SK-N-SH (cell line): ENCODE data around the gene PDGFRB. TPM values are rescaled to one million over a fixed set of nuclear protein-coding genes. Genes with fewer than 3 reads are reported as not detected.

Experiments
- CTCF ChIA-PET: fragments of 300-600, 350-600 bp; formaldehyde crosslinking; extraction: SDS; loops from one replicate; lab custom pipeline; 2021; lab: Yijun Ruan, JAX
- POLR2A ChIA-PET: fragments of 350-600 bp; sonication (Branson Sonifier 250); formaldehyde crosslinking; extraction: SDS; loops from one replicate; lab custom pipeline; 2020; ENCODE audit warnings: antibody characterized with exemption, inconsistent platforms; lab: Yijun Ruan, JAX
- DNase-seq: peaks from one replicate; pipeline ENCODE4 v3.0.0; 2012
- H2AFZ ChIP-seq: fragments of 200-600 bp; sonication (generic); 2 replicates; pipeline ENCODE4 v1.8.1; 2016; ENCODE audit warnings: antibody characterized with exemption, mild to moderate bottlenecking, low read depth
- H3F3A ChIP-seq: fragments of 200-600 bp; sonication (generic); replicated peaks from 2 replicates; pipeline ENCODE3; 2016; ENCODE audit warnings: antibody characterized with exemption, mild to moderate bottlenecking; ENCODE audit not compliant: insufficient read depth
- H3K27ac ChIP-seq, 2 experiments: fragments of 200-500 bp in 1 of 2; fragments of 200-600 bp in 1 of 2; sonication (Bioruptor generic) in 1 of 2; sonication (generic), shearing (Covaris generic) in 1 of 2; 2 replicates each; pipeline versions ENCODE4 v1.5.1 to v1.6.1; 2014 to 2016; ENCODE audit warnings: low read depth in 2 of 2, inconsistent platforms in 1 of 2, low read length in 1 of 2, mild to moderate bottlenecking in 1 of 2, mixed read lengths in 1 of 2
- H3K27me3 ChIP-seq: fragments of 200-600 bp; sonication (generic), shearing (Covaris generic); 2 replicates; pipeline ENCODE4 v1.6.1; 2016; ENCODE audit warnings: mixed run types; ENCODE audit not compliant: insufficient read depth
- H3K36me3 ChIP-seq, 2 experiments: fragments of 200-500 bp in 1 of 2; fragments of 200-600 bp in 1 of 2; sonication (Bioruptor generic) in 1 of 2; sonication (generic) in 1 of 2; replicated peaks in 1 of 2; 2 replicates each; pipeline versions ENCODE3 to v1.5.1; 2014 to 2016; ENCODE audit warnings: low read length in 1 of 2, mild to moderate bottlenecking in 1 of 2; ENCODE audit not compliant: insufficient read depth in 2 of 2, control insufficient read depth in 1 of 2
- H3K4me1 ChIP-seq, 2 experiments: fragments of 200-500 bp in 1 of 2; fragments of 200-600 bp in 1 of 2; sonication (Bioruptor generic) in 1 of 2; sonication (generic), shearing (Covaris generic) in 1 of 2; 2 replicates each; pipeline versions ENCODE4 v1.5.1 to v1.6.1; 2014 to 2016; ENCODE audit warnings: low read depth in 1 of 2, low read length in 1 of 2, mixed run types in 1 of 2; ENCODE audit not compliant: insufficient read depth in 2 of 2, control insufficient read depth in 1 of 2
- H3K4me2 ChIP-seq: fragments of 200-600 bp; sonication (generic), shearing (Covaris generic); 2 replicates; pipeline ENCODE4 v1.6.1; 2017; ENCODE audit warnings: mixed run types
- H3K4me3 ChIP-seq, 2 experiments: fragments of 200-500 bp in 1 of 2; fragments of 200-600 bp in 1 of 2; sonication (Bioruptor generic) in 1 of 2; sonication (generic), shearing (Covaris generic) in 1 of 2; 2 replicates each; pipeline versions ENCODE4 v1.5.1 to v1.8.1; 2014 to 2016; ENCODE audit warnings: low read depth in 2 of 2, inconsistent platforms in 1 of 2, low read length in 1 of 2, mild to moderate bottlenecking in 1 of 2, mixed read lengths in 1 of 2, moderate library complexity in 1 of 2
- H3K79me2 ChIP-seq: fragments of 200-600 bp; sonication (generic); 2 replicates; pipeline ENCODE4 v1.8.1; 2017; ENCODE audit warnings: mild to moderate bottlenecking; ENCODE audit not compliant: insufficient read depth
- H3K9ac ChIP-seq: fragments of 200-600 bp; sonication (generic); 2 replicates; pipeline ENCODE4 v1.6.1; 2017; ENCODE audit warnings: mixed run types
- H3K9me2 ChIP-seq: fragments of 200-600 bp; sonication (generic); 2 replicates; pipeline ENCODE4 v1.6.1; 2017; ENCODE audit warnings: mixed run types
- H3K9me3 ChIP-seq: fragments of 200-600 bp; sonication (generic); 2 replicates; pipeline ENCODE4 v1.6.1; 2017; ENCODE audit warnings: mixed run types, mild to moderate bottlenecking, moderate library complexity
- H4K20me1 ChIP-seq: fragments of 200-600 bp; sonication (generic); 2 replicates; pipeline ENCODE4 v1.6.1; 2017; ENCODE audit warnings: mild to moderate bottlenecking, mixed run types; ENCODE audit not compliant: insufficient read depth
- EP300 ChIP-seq, 2 experiments: IDR thresholded peaks; 2 replicates each; pipeline versions ENCODE4 v1.4.0 to v1.6.1; 2012; ENCODE audit warnings: borderline replicate concordance in 1 of 2, low read depth in 1 of 2, low read length in 1 of 2
- FOSL2 ChIP-seq: IDR thresholded peaks from 2 replicates; pipeline ENCODE4 v1.4.0; 2012; ENCODE audit warnings: low read depth, mild to moderate bottlenecking, moderate library complexity, borderline replicate concordance
- FOXM1 ChIP-seq: IDR thresholded peaks from 2 replicates; pipeline ENCODE4 v1.4.0; 2012; ENCODE audit warnings: low read depth, mild to moderate bottlenecking
- GABPA ChIP-seq: IDR thresholded peaks from 2 replicates; pipeline ENCODE4 v1.4.0; 2012; ENCODE audit warnings: low read depth, mild to moderate bottlenecking
- JUND ChIP-seq: IDR thresholded peaks from 2 replicates; pipeline ENCODE4 v1.4.0; 2012
- MAX ChIP-seq: IDR thresholded peaks from 2 replicates; pipeline ENCODE4 v1.4.0; 2012; ENCODE audit warnings: low read depth
- MEF2A ChIP-seq: IDR thresholded peaks from 2 replicates; pipeline ENCODE4 v1.4.0; 2012; ENCODE audit warnings: low read depth, borderline replicate concordance
- MXI1 ChIP-seq: IDR thresholded peaks from 2 replicates; pipeline ENCODE4 v1.6.1; 2012; ENCODE audit warnings: mild to moderate bottlenecking, low read depth, low read length, improper control_type of control experiment
- POLR2AphosphoS5 ChIP-seq: IDR thresholded peaks from 2 replicates; pipeline ENCODE4 v1.6.1; 2012; ENCODE audit warnings: low read depth, low read length
- RCOR1 ChIP-seq: fragments of 150-350 bp; IDR thresholded peaks from 2 replicates; pipeline ENCODE4 v1.6.1; 2017; ENCODE audit warnings: antibody characterized with exemption, low read length
- RFX5 ChIP-seq: IDR thresholded peaks from 2 replicates; pipeline ENCODE4 v1.6.1; 2012; ENCODE audit warnings: mild to moderate bottlenecking, improper control_type of control experiment, low read length
- RXRA ChIP-seq: IDR thresholded peaks from 2 replicates; pipeline ENCODE4 v1.4.0; 2012; ENCODE audit warnings: low read depth, mild to moderate bottlenecking, borderline replicate concordance
- SIN3A ChIP-seq: IDR thresholded peaks from 2 replicates; pipeline ENCODE4 v1.6.1; 2012; ENCODE audit warnings: low read depth, mild to moderate bottlenecking, low read length, moderate library complexity, borderline replicate concordance
- SMC3 ChIP-seq: IDR thresholded peaks from 2 replicates; pipeline ENCODE4 v1.6.1; 2012; ENCODE audit warnings: low read depth, low read length, improper control_type of control experiment
- TAF1 ChIP-seq: IDR thresholded peaks from 2 replicates; pipeline ENCODE4 v1.6.1; 2012; ENCODE audit warnings: low read depth, mild to moderate bottlenecking, low read length, moderate library complexity, borderline replicate concordance
- TCF12 ChIP-seq: IDR thresholded peaks from 2 replicates; pipeline ENCODE4 v1.4.0; 2012
- TEAD4 ChIP-seq: IDR thresholded peaks from 2 replicates; pipeline ENCODE4 v1.4.0; 2012; ENCODE audit warnings: mild to moderate bottlenecking, borderline replicate concordance; ENCODE audit not compliant: insufficient read depth
- WGBS: methylation state at CpG from one replicate; pipeline ENCODE4 v1.1.6; 2017; ENCODE audit warnings: low lambda C conversion rate; 5-methylcytosine and 5-hydroxymethylcytosine counted together
- polyA plus RNA-seq, 3 experiments: library from polyadenylated mRNA; depleted of rRNA; stranded (reverse); fragments of >200 nt; gene quantifications; 2 replicates each; pipeline ENCODE4 v1.2.3, GENCODE V29; 2012
- TF ChIP-seq, protein P1 (sequence below): fragments of 150-350 bp; IDR thresholded peaks from 2 replicates; pipeline ENCODE4 v1.6.1; 2017; ENCODE audit warnings: antibody characterized with exemption, low read length, low read depth, borderline replicate concordance
- TF ChIP-seq, protein P2 (sequence below): fragments of 150-350 bp; IDR thresholded peaks from 2 replicates; pipeline ENCODE4 v1.6.1; 2016; ENCODE audit warnings: mild to moderate bottlenecking, low read depth, low read length
- TF ChIP-seq, protein P3 (sequence below): IDR thresholded peaks from 2 replicates; pipeline ENCODE4 v1.4.0; 2012; ENCODE audit warnings: low read depth, borderline replicate concordance

The PDGFRB gene
- polyA plus RNA-seq, 1 of the 3 experiments (the other 2 are of a cell fraction) = 32.1 TPM

- H3K4me2 ChIP-seq = peak overlapping the region; percentile 23; the same call in 1 of the 2 replicates
- peaks cover 0 to 1% of the 10 kb centered on the region in 2 experiments for H3K36me3 ChIP-seq
- no peaks in the 10 kb centered on the region for H3K27me3 ChIP-seq
- H3K9me2 ChIP-seq = no peaks in the 10 kb centered on the region
- no peaks in the 10 kb centered on the region; the same call in 1 of the 2 replicates for H4K20me1 ChIP-seq
- H3K4me3 ChIP-seq = no peak overlapping the region
- TF ChIP-seq MXI1 (no peak), TCF12 (no peak), RFX5 (no peak), RXRA (no peak), GABPA (no peak), EP300 (IDR thresholded peaks at IDR 0.05; ENCODE audit: borderline replicate concordance in 1 of 2, low read depth in 1 of 2, low read length in 1 of 2) (no peak), JUND (no peak), MEF2A (no peak), POLR2AphosphoS5 (no peak), TEAD4 (no peak), MAX (no peak), SIN3A (no peak), FOXM1 (no peak), SMC3 (no peak), TAF1 (no peak), RCOR1 (no peak), FOSL2 (no peak)
- TF ChIP-seq, protein P1, sequence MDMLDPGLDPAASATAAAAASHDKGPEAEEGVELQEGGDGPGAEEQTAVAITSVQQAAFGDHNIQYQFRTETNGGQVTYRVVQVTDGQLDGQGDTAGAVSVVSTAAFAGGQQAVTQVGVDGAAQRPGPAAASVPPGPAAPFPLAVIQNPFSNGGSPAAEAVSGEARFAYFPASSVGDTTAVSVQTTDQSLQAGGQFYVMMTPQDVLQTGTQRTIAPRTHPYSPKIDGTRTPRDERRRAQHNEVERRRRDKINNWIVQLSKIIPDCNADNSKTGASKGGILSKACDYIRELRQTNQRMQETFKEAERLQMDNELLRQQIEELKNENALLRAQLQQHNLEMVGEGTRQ = no peak
- TF ChIP-seq, protein P2, sequence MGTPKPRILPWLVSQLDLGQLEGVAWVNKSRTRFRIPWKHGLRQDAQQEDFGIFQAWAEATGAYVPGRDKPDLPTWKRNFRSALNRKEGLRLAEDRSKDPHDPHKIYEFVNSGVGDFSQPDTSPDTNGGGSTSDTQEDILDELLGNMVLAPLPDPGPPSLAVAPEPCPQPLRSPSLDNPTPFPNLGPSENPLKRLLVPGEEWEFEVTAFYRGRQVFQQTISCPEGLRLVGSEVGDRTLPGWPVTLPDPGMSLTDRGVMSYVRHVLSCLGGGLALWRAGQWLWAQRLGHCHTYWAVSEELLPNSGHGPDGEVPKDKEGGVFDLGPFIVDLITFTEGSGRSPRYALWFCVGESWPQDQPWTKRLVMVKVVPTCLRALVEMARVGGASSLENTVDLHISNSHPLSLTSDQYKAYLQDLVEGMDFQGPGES = no peak
- TF ChIP-seq, protein P3, sequence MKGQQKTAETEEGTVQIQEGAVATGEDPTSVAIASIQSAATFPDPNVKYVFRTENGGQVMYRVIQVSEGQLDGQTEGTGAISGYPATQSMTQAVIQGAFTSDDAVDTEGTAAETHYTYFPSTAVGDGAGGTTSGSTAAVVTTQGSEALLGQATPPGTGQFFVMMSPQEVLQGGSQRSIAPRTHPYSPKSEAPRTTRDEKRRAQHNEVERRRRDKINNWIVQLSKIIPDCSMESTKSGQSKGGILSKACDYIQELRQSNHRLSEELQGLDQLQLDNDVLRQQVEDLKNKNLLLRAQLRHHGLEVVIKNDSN = no peak
- H3F3A ChIP-seq = peaks cover 32% of the 10 kb centered on the region
- H2AFZ ChIP-seq = no peak overlapping the region
- H3K27ac ChIP-seq = peak overlapping the region; percentile 94 to 96; a peak in 3 of 4 replicates
- peaks cover 31 to 69% of the 10 kb centered on the region in 2 experiments for H3K4me1 ChIP-seq
- POLR2A ChIA-PET = interaction anchor here (1.1 kb wide), 1 partner anchor 17 kb away, joined by 3 read pairs; no protein-coding TSS in a partner anchor
- peaks cover 15% of the 10 kb centered on the region for H3K79me2 ChIP-seq
- CTCF ChIA-PET = interaction anchor here (0.7 to 1.6 kb wide), 7 partner anchors 10 to 306 kb away, joined by 3 to 6 read pairs (median 3); no protein-coding TSS in a partner anchor
- H3K9ac ChIP-seq = no peak overlapping the region
- no peak for DNase-seq
- H3K9me3 ChIP-seq = no peaks in the 10 kb centered on the region
- 81% methylated on average over 5 of the region's 6 CpGs for WGBS
Observed at GRCh38 chr5:150159031-150159430, 3.4 kb upstream of the PDGFRB start.
